ENCODE measurements around the gene NAT16. TPM values are rescaled to one million over a fixed set of nuclear protein-coding genes. Genes with fewer than 3 reads are reported as not detected.

The NAT16 gene
- total and polyA plus RNA-seq, 2 of the 13 experiments (the other 11 are each of a cell fraction or from before 2014, with no cell fraction given), result 0.04 TPM; not detected in 1

DNA sequence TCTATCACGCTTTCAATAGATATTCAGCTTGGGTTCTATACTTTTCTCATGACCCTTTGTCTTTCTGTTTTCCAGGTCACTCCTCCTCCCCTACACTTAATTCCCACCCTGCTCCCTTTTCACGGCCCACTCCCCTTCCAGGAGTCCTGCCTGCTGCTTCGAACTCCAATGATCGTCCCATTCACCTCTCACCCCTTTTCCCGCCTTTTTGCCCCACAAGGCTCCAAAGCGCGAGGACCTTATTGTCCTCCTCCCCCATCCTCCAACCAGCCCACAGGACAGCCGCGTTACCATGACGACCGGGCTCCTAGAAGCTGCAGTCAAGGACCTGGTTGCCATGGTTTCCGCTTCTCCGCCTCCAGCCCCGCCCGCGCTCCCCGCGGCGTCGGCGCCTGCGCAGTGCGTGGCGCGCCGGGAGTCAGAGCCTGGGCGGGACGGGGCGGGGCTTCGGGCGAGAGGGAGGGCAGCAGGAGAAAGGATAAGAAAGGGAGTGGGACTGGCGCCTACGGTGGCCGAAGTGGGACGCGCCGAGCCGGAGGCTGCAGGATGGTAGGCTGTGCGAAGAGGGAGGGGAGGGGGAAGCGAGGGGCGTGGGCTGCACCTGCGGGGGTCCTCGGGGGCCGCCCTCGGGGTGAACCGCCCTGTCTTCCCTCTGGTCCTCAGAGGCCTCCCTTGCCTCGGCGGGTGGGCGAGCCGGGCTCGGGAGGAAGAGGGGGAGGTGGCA, 26.0 kb downstream of the NAT16 start, which contains the start of gene AP1S1 (continued):
- TF ChIP-seq KLF13 (CRISPR knock-in tag; IDR thresholded peaks at IDR 0.05) (no peak), SALL2 (CRISPR knock-in tag; IDR thresholded peaks at IDR 0.05) (peak; percentile 69; the same call in 1 of the 2 replicates), ZBTB26 (CRISPR knock-in tag; IDR thresholded peaks at IDR 0.05; ENCODE audit: borderline replicate concordance) (no peak), ZNF432 (CRISPR knock-in tag; IDR thresholded peaks at IDR 0.05; ENCODE audit: borderline replicate concordance) (no peak), U2AF2 (IDR thresholded peaks at IDR 0.05; ENCODE audit: low read depth, low read length) (peak; percentile 84; the same call in 1 of the 2 replicates), TFDP2 (CRISPR knock-in tag; IDR thresholded peaks at IDR 0.05) (peak; percentile 81; the same call in 1 of the 2 replicates), ZNF441 (CRISPR knock-in tag; IDR thresholded peaks at IDR 0.05; ENCODE audit: borderline replicate concordance) (0 out of 2 replicates have a peak, but pooled peaks have one; percentile 8), SSRP1 (CRISPR knock-in tag; IDR thresholded peaks at IDR 0.05) (no peak), ZNF629 (CRISPR knock-in tag; conservative IDR thresholded peaks at IDR 0.05) (no peak), ZNF33B (CRISPR knock-in tag; IDR thresholded peaks at IDR 0.05) (no peak), KAT8 (CRISPR knock-in tag; IDR thresholded peaks at IDR 0.05) (peak; percentile 49; the same call in 1 of the 2 replicates), KDM1A (CRISPR knock-in tag; IDR thresholded peaks at IDR 0.05) (0 out of 2 replicates have a peak, but pooled peaks have one; percentile 9), SUZ12 (IDR thresholded peaks at IDR 0.05; ENCODE audit: low read depth, low read length) (no peak), ZNF232 (CRISPR knock-in tag; IDR thresholded peaks at IDR 0.05; ENCODE audit: borderline replicate concordance) (no peak), RFX5 (IDR thresholded peaks at IDR 0.05; ENCODE audit: low read depth, low read length) (peak; percentile 72), TAF1 (CRISPR knock-in tag; IDR thresholded peaks at IDR 0.05) (peak; percentile 44; the same call in 1 of the 2 replicates)
